Panc1 (cell line): ENCODE results near the gene DPYSL3. TPM values are rescaled to one million over a fixed set of nuclear protein-coding genes. Genes with fewer than 3 reads are reported as not detected.

ENCODE experiments used
- ATAC-seq: fragments of 200-7000 bp; cut with Tn5 transposase; 2 replicates; pipeline ENCODE4 v1.9.1; 2020; ENCODE audit warnings: mild to moderate bottlenecking, moderate library complexity
- BruUV-seq: library from RNA; stranded (reverse); fragments of 400-500 nt; replicated peaks from 2 replicates; lab custom pipeline; 2021; lab: Mats Ljungman, UMichigan
- CTCF ChIA-PET: fragments of 300-600 bp; sonication (Branson Sonifier 250); formaldehyde crosslinking; loops from one replicate; lab custom pipeline; 2022; ENCODE audit warnings: antibody characterized with exemption; lab: Charles Lee
- POLR2A ChIA-PET: fragments of 300-600 bp; sonication (Branson Sonifier 250); formaldehyde crosslinking; loops from one replicate; lab custom pipeline; 2022; ENCODE audit warnings: antibody characterized with exemption; lab: Charles Lee
- DNase-seq: peaks from one replicate; pipeline ENCODE4 v3.0.0-alpha.2; 2010; ENCODE audit warnings: low read depth, low spot score
- H3K27ac ChIP-seq: 2 replicates; pipeline ENCODE4 v1.5.1; 2011; ENCODE audit warnings: mild to moderate bottlenecking, low read length, inconsistent platforms
- H3K27me3 ChIP-seq: fragments of 200-500 bp; sonication (Bioruptor generic); 2 replicates; pipeline ENCODE4 v1.6.0; 2014; ENCODE audit warnings: low read length, inconsistent platforms; ENCODE audit not compliant: control insufficient read depth, insufficient read depth
- H3K36me3 ChIP-seq: fragments of 200-500 bp; sonication (Bioruptor generic); 2 replicates; pipeline ENCODE4 v1.5.1; 2014; ENCODE audit warnings: inconsistent platforms, mild to moderate bottlenecking, low read length, moderate library complexity; ENCODE audit not compliant: control insufficient read depth, insufficient read depth
- H3K4me1 ChIP-seq: 2 replicates; pipeline ENCODE4 v1.5.1; 2011; ENCODE audit warnings: inconsistent platforms, mild to moderate bottlenecking, low read length, moderate library complexity; ENCODE audit not compliant: control insufficient read depth, insufficient read depth
- H3K4me3 ChIP-seq, 2 experiments: 2 replicates each; pipeline ENCODE4 v1.5.1; 2011 to 2012; ENCODE audit warnings: low read depth in 2 of 2, low read length in 2 of 2, mild to moderate bottlenecking in 2 of 2, inconsistent platforms in 1 of 2, moderate library complexity in 1 of 2
- H3K9me3 ChIP-seq: fragments of 200-500 bp; sonication (Bioruptor generic); 2 replicates; pipeline ENCODE4 v1.5.1; 2014; ENCODE audit warnings: low read depth, mild to moderate bottlenecking, inconsistent platforms, low read length, moderate library complexity; ENCODE audit not compliant: control insufficient read depth, insufficient read depth
- POLR2AphosphoS5 ChIP-seq: IDR thresholded peaks from 2 replicates; pipeline ENCODE4 v1.6.1; 2012; ENCODE audit warnings: mild to moderate bottlenecking, low read depth, low read length, moderate library complexity
- SIN3A ChIP-seq: IDR thresholded peaks from 2 replicates; pipeline ENCODE4 v1.6.1; 2012; ENCODE audit warnings: low read depth, mild to moderate bottlenecking, low read length, moderate library complexity, borderline replicate concordance; ENCODE audit not compliant: insufficient read depth
- TCF7L2 ChIP-seq: IDR thresholded peaks from 2 replicates; pipeline ENCODE4 v1.6.1; 2011; ENCODE audit warnings: mild to moderate bottlenecking, low read depth, low read length, inconsistent platforms
- in situ Hi-C: cut with HindIII; loops from 2 replicates; pipeline ENCODE4 v1.10.0; 2016; ENCODE audit warnings: low sequenced_read_pairs, low pct_unique_long_range_greater_than_20kb
- intact Hi-C: fragments of 100-400 bp; cut with micrococcal nuclease; formaldehyde crosslinking; loops from one replicate; pipeline ENCODE4 v1.10.0; 2022; ENCODE audit not compliant: unreplicated experiment
- total RNA-seq: library from RNA; stranded (reverse); gene quantifications from one replicate; pipeline ENCODE4 v1.2.1, GENCODE V29; 2021; ENCODE audit not compliant: unreplicated experiment
- TF ChIP-seq, protein P1 (sequence below): fragments of 450-650 bp; IDR thresholded peaks from 2 replicates; pipeline ENCODE4 v1.5.1; 2017; ENCODE audit warnings: mild to moderate bottlenecking
- TF ChIP-seq, protein P2 (sequence below), 2 experiments: IDR thresholded peaks; 2 replicates each; pipeline ENCODE4 v1.6.1; 2011 to 2012; ENCODE audit warnings: low read depth in 2 of 2, control low read depth in 1 of 2, low read length in 1 of 2, mild to moderate bottlenecking in 1 of 2, moderate library complexity in 1 of 2; ENCODE audit not compliant: insufficient read depth in 1 of 2

DPYSL3 gene
- total RNA-seq, 1 experiment from 2014 or later: 1.1 TPM

DNA sequence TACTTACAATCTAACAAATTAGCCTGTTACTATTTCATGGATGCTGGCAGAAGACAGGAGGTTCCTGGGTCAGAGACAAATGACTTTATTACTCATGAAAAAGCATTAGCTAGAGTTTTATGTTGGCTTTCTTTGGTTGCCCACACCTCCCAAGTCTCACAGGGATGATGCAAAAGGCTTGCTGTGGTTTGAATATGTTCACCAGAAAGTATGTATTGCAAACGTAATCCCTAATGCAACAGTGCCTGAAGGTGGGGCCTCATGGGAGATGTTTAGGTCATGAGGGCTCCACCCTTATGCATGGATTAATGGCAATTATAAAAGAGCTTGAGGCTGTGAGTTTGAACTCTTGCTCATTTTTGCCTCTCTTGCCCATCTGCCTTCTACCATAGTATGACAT lies 28.5 kb downstream of the DPYSL3 start:
- intact Hi-C loops (no loop called here), in situ Hi-C loops (no loop called here)
- Histone ChIP-seq H3K4me3 (no peak overlapping the region), H3K4me1 (no peaks in the 10 kb centered on the region), H3K9me3 (no peaks in the 10 kb centered on the region), H3K27ac (no peak overlapping the region), H3K36me3 (no peaks in the 10 kb centered on the region), H3K27me3 (no peaks in the 10 kb centered on the region)
- DNase-seq (no peak), ATAC-seq (no peak)
- ChIA-PET CTCF (no interaction called here), POLR2A (no interaction called here)
- TF ChIP-seq TCF7L2 (no peak), SIN3A (no peak), POLR2AphosphoS5 (no peak)
- TF ChIP-seq, protein P1, sequence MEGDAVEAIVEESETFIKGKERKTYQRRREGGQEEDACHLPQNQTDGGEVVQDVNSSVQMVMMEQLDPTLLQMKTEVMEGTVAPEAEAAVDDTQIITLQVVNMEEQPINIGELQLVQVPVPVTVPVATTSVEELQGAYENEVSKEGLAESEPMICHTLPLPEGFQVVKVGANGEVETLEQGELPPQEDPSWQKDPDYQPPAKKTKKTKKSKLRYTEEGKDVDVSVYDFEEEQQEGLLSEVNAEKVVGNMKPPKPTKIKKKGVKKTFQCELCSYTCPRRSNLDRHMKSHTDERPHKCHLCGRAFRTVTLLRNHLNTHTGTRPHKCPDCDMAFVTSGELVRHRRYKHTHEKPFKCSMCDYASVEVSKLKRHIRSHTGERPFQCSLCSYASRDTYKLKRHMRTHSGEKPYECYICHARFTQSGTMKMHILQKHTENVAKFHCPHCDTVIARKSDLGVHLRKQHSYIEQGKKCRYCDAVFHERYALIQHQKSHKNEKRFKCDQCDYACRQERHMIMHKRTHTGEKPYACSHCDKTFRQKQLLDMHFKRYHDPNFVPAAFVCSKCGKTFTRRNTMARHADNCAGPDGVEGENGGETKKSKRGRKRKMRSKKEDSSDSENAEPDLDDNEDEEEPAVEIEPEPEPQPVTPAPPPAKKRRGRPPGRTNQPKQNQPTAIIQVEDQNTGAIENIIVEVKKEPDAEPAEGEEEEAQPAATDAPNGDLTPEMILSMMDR: no peak
- TF ChIP-seq, protein P2, sequence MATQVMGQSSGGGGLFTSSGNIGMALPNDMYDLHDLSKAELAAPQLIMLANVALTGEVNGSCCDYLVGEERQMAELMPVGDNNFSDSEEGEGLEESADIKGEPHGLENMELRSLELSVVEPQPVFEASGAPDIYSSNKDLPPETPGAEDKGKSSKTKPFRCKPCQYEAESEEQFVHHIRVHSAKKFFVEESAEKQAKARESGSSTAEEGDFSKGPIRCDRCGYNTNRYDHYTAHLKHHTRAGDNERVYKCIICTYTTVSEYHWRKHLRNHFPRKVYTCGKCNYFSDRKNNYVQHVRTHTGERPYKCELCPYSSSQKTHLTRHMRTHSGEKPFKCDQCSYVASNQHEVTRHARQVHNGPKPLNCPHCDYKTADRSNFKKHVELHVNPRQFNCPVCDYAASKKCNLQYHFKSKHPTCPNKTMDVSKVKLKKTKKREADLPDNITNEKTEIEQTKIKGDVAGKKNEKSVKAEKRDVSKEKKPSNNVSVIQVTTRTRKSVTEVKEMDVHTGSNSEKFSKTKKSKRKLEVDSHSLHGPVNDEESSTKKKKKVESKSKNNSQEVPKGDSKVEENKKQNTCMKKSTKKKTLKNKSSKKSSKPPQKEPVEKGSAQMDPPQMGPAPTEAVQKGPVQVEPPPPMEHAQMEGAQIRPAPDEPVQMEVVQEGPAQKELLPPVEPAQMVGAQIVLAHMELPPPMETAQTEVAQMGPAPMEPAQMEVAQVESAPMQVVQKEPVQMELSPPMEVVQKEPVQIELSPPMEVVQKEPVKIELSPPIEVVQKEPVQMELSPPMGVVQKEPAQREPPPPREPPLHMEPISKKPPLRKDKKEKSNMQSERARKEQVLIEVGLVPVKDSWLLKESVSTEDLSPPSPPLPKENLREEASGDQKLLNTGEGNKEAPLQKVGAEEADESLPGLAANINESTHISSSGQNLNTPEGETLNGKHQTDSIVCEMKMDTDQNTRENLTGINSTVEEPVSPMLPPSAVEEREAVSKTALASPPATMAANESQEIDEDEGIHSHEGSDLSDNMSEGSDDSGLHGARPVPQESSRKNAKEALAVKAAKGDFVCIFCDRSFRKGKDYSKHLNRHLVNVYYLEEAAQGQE (IDR thresholded peaks at IDR 0.05; ENCODE audit: insufficient read depth in 1 of 2, low read depth in 2 of 2, low read length in 1 of 2): no peak
- BruUV-seq: no TSS peak

DNA sequence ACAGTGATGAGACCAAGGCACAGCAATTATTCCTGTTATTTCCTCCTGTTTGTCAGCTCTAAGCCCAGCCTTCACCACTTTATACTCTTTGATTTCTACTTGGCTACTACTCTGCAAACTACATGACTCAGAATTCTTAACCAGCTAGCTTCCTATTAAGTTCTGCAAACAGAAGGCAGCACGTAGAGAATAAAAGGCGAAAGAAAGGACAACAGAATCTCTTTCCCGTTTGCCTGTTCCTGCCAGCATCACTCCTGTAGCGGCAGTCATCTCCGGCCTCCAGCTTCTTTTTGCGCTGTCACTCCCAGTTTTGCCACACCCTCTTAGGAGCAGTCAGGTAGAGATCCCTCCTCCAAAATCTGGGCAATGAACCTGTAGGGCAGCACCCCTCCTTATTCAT lies 29.9 kb downstream of the DPYSL3 start:
- Histone ChIP-seq H3K27ac (no peak overlapping the region), H3K9me3 (no peaks in the 10 kb centered on the region), H3K27me3 (no peaks in the 10 kb centered on the region), H3K4me1 (no peaks in the 10 kb centered on the region), H3K36me3 (no peaks in the 10 kb centered on the region), H3K4me3 (no peak overlapping the region)
- TF ChIP-seq, protein P2 (IDR thresholded peaks at IDR 0.05; ENCODE audit: insufficient read depth in 1 of 2, low read depth in 2 of 2, low read length in 1 of 2): no peak
- TF ChIP-seq POLR2AphosphoS5 (no peak), SIN3A (no peak), TCF7L2 (no peak)
- TF ChIP-seq, protein P1: no peak
- intact Hi-C loops (no loop called here), in situ Hi-C loops (no loop called here)
- ATAC-seq (no peak), DNase-seq (no peak)
- CTCF ChIA-PET: no interaction called here
- POLR2A ChIA-PET: no interaction called here
- no TSS peak for BruUV-seq
